Bronchial epithelial cell (primary cell): Measurements from ENCODE around the gene SMC6. TPM values are rescaled to one million over a fixed set of nuclear protein-coding genes. Genes with fewer than 3 reads are reported as not detected.

Experiments used
- DNase-seq: peaks from one replicate; pipeline ENCODE4 v3.0.0-alpha.2; 2010; ENCODE audit warnings: low read depth
- FAIRE-seq: peaks from 2 replicates; lab custom pipeline; 2011; peaks lifted over from hg19 to GRCh38; lab: Jason Lieb, UNC
- H3K27me3 ChIP-seq: 2 replicates; pipeline ENCODE4 v1.5.1; 2011; ENCODE audit warnings: low read length; ENCODE audit not compliant: control insufficient read depth, insufficient read depth
- H3K36me3 ChIP-seq: 2 replicates; pipeline ENCODE4 v1.5.1; 2011; ENCODE audit warnings: low read length; ENCODE audit not compliant: control insufficient read depth, insufficient read depth
- H3K4me3 ChIP-seq: 2 replicates; pipeline ENCODE4 v1.5.1; 2011; ENCODE audit warnings: mild to moderate bottlenecking, low read depth, low read length, control low read depth
- CTCF ChIP-seq: IDR thresholded peaks from 2 replicates; pipeline ENCODE4 v1.5.1; 2011; ENCODE audit warnings: mild to moderate bottlenecking, moderate library complexity, low read length, control low read depth, inconsistent platforms; ENCODE audit not compliant: insufficient read depth, severe bottlenecking
- total RNA-seq: library from RNA; depleted of rRNA; stranded (reverse); fragments of >200 nt; gene quantifications from 2 replicates; pipeline ENCODE4 v1.2.1, GENCODE V29; 2014

The SMC6 gene
- total RNA-seq, 1 donor from 2014 or later, result 20.5 TPM

- Histone ChIP-seq H3K36me3 (no peaks in the 10 kb centered on the region), H3K27me3 (no peaks in the 10 kb centered on the region), H3K4me3 (no peak overlapping the region)
- TF ChIP-seq CTCF, result no peak
- FAIRE-seq, result no peak
- no peak for DNase-seq
Observed at GRCh38 chr2:17772532-17772931, 18.9 kb upstream of the SMC6 start.

GRCh38 chr2:17771956-17772355 is 18.3 kb upstream of the SMC6 start:
- H3K27me3 ChIP-seq, result no peaks in the 10 kb centered on the region
- TF ChIP-seq CTCF, result no peak
- DNase-seq (no peak), FAIRE-seq (no peak)
- no peak overlapping the region for H3K4me3 ChIP-seq
- H3K36me3 ChIP-seq, result no peaks in the 10 kb centered on the region

- Histone ChIP-seq H3K36me3 (no peaks in the 10 kb centered on the region), H3K4me3 (no peak overlapping the region), H3K27me3 (no peaks in the 10 kb centered on the region)
- DNase-seq, result no peak
- no peak for FAIRE-seq
- TF ChIP-seq CTCF, result no peak
Observed at GRCh38 chr2:17768894-17769293, 15.3 kb upstream of the SMC6 start.

DNA sequence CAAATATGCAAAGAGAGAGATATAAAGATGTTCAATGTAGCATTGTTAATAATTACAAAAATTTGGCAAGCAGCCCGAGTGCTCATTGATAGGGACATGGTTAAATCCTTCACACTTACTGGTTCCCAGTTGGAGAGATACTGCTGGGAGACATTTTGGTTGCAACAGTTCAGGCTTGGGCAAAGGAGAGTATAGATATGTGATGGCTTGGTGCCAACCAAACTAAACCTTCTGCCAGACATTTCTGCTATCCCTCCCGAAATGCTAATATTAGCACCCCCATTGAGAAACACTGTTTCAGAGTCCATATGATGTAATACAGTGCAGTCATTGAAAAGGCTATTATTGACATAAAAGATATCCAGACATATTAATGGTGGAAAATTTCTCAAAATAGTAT is 11.8 kb upstream of the SMC6 start:
- no peaks in the 10 kb centered on the region for H3K27me3 ChIP-seq
- no peak for TF ChIP-seq CTCF
- no peak for FAIRE-seq
- H3K36me3 ChIP-seq, result no peaks in the 10 kb centered on the region
- no peak for DNase-seq
- H3K4me3 ChIP-seq, result no peak overlapping the region

GRCh38 chr2:17763641-17764333 is 10.2 kb upstream of the SMC6 start:
- no peaks in the 10 kb centered on the region for H3K36me3 ChIP-seq
- TF ChIP-seq CTCF, result no peak
- FAIRE-seq (no peak), DNase-seq (no peak)
- H3K27me3 ChIP-seq, result no peaks in the 10 kb centered on the region
- no peak overlapping the region for H3K4me3 ChIP-seq

- TF ChIP-seq CTCF, result no peak
- Histone ChIP-seq H3K27me3 (no peaks in the 10 kb centered on the region), H3K36me3 (no peaks in the 10 kb centered on the region), H3K4me3 (no peak overlapping the region)
- peak; percentile 48 for DNase-seq
- no peak for FAIRE-seq
Observed at GRCh38 chr2:17762451-17762850, 8.8 kb upstream of the SMC6 start.
